GM23248 (cell line): ENCODE results near the gene DUSP28.

ENCODE experiments used
- EZH2 ChIP-seq: fragments of 200-600 bp; sonication (generic); IDR thresholded peaks from 2 replicates; pipeline ENCODE4 v1.6.1; 2018; ENCODE audit warnings: antibody characterized with exemption, mild to moderate bottlenecking; ENCODE audit not compliant: insufficient read depth, poor library complexity, severe bottlenecking
- EZH2phosphoT487 ChIP-seq: fragments of 200-600 bp; sonication (generic); IDR thresholded peaks from 2 replicates; pipeline ENCODE4 v1.6.1; 2018; ENCODE audit warnings: antibody characterized with exemption, moderate library complexity, mild to moderate bottlenecking, low read depth; ENCODE audit not compliant: insufficient read depth

DNA sequence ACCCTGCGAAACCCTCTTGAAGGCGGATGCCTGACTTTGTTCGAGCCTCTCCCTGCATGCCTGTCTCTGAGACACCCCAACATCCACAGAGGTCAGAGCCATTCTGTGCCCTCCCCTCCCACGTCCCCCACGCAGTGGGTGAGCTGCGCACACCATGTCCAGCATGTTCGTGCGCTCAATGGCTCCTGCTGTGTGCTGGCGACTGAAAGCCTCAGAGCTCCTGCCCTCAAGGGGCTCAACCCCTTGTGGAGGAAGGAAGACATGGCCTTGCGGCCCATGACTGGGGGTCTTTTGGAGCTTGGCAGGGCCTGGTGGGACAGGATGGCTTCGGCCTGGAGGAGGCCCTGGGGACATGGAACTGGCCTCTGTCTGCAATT is 48.1 kb upstream of the DUSP28 start:
- TF ChIP-seq EZH2 (no peak), EZH2phosphoT487 (no peak)
